SK-N-SH (cell line): ENCODE results near the gene CACNA2D3. TPM values are rescaled to one million over a fixed set of nuclear protein-coding genes. Genes with fewer than 3 reads are reported as not detected.

ENCODE experiments used
- CTCF ChIA-PET: fragments of 300-600, 350-600 bp; formaldehyde crosslinking; extraction: SDS; loops from one replicate; lab custom pipeline; 2021; lab: Yijun Ruan, JAX
- POLR2A ChIA-PET: fragments of 350-600 bp; sonication (Branson Sonifier 250); formaldehyde crosslinking; extraction: SDS; loops from one replicate; lab custom pipeline; 2020; ENCODE audit warnings: antibody characterized with exemption, inconsistent platforms; lab: Yijun Ruan, JAX
- DNase-seq: peaks from one replicate; pipeline ENCODE4 v3.0.0; 2012
- H2AFZ ChIP-seq: fragments of 200-600 bp; sonication (generic); 2 replicates; pipeline ENCODE4 v1.8.1; 2016; ENCODE audit warnings: antibody characterized with exemption, mild to moderate bottlenecking, low read depth
- H3F3A ChIP-seq: fragments of 200-600 bp; sonication (generic); replicated peaks from 2 replicates; pipeline ENCODE3; 2016; ENCODE audit warnings: antibody characterized with exemption, mild to moderate bottlenecking; ENCODE audit not compliant: insufficient read depth
- H3K27ac ChIP-seq, 2 experiments: fragments of 200-500 bp in 1 of 2; fragments of 200-600 bp in 1 of 2; sonication (Bioruptor generic) in 1 of 2; sonication (generic), shearing (Covaris generic) in 1 of 2; 2 replicates each; pipeline versions ENCODE4 v1.5.1 to v1.6.1; 2014 to 2016; ENCODE audit warnings: low read depth in 2 of 2, inconsistent platforms in 1 of 2, low read length in 1 of 2, mild to moderate bottlenecking in 1 of 2, mixed read lengths in 1 of 2
- H3K27me3 ChIP-seq: fragments of 200-600 bp; sonication (generic), shearing (Covaris generic); 2 replicates; pipeline ENCODE4 v1.6.1; 2016; ENCODE audit warnings: mixed run types; ENCODE audit not compliant: insufficient read depth
- H3K36me3 ChIP-seq, 2 experiments: fragments of 200-500 bp in 1 of 2; fragments of 200-600 bp in 1 of 2; sonication (Bioruptor generic) in 1 of 2; sonication (generic) in 1 of 2; replicated peaks in 1 of 2; 2 replicates each; pipeline versions ENCODE3 to v1.5.1; 2014 to 2016; ENCODE audit warnings: low read length in 1 of 2, mild to moderate bottlenecking in 1 of 2; ENCODE audit not compliant: insufficient read depth in 2 of 2, control insufficient read depth in 1 of 2
- H3K4me1 ChIP-seq, 2 experiments: fragments of 200-500 bp in 1 of 2; fragments of 200-600 bp in 1 of 2; sonication (Bioruptor generic) in 1 of 2; sonication (generic), shearing (Covaris generic) in 1 of 2; 2 replicates each; pipeline versions ENCODE4 v1.5.1 to v1.6.1; 2014 to 2016; ENCODE audit warnings: low read depth in 1 of 2, low read length in 1 of 2, mixed run types in 1 of 2; ENCODE audit not compliant: insufficient read depth in 2 of 2, control insufficient read depth in 1 of 2
- H3K4me2 ChIP-seq: fragments of 200-600 bp; sonication (generic), shearing (Covaris generic); 2 replicates; pipeline ENCODE4 v1.6.1; 2017; ENCODE audit warnings: mixed run types
- H3K4me3 ChIP-seq, 2 experiments: fragments of 200-500 bp in 1 of 2; fragments of 200-600 bp in 1 of 2; sonication (Bioruptor generic) in 1 of 2; sonication (generic), shearing (Covaris generic) in 1 of 2; 2 replicates each; pipeline versions ENCODE4 v1.5.1 to v1.8.1; 2014 to 2016; ENCODE audit warnings: low read depth in 2 of 2, inconsistent platforms in 1 of 2, low read length in 1 of 2, mild to moderate bottlenecking in 1 of 2, mixed read lengths in 1 of 2, moderate library complexity in 1 of 2
- H3K79me2 ChIP-seq: fragments of 200-600 bp; sonication (generic); 2 replicates; pipeline ENCODE4 v1.8.1; 2017; ENCODE audit warnings: mild to moderate bottlenecking; ENCODE audit not compliant: insufficient read depth
- H3K9ac ChIP-seq: fragments of 200-600 bp; sonication (generic); 2 replicates; pipeline ENCODE4 v1.6.1; 2017; ENCODE audit warnings: mixed run types
- H3K9me2 ChIP-seq: fragments of 200-600 bp; sonication (generic); 2 replicates; pipeline ENCODE4 v1.6.1; 2017; ENCODE audit warnings: mixed run types
- H3K9me3 ChIP-seq: fragments of 200-600 bp; sonication (generic); 2 replicates; pipeline ENCODE4 v1.6.1; 2017; ENCODE audit warnings: mixed run types, mild to moderate bottlenecking, moderate library complexity
- H4K20me1 ChIP-seq: fragments of 200-600 bp; sonication (generic); 2 replicates; pipeline ENCODE4 v1.6.1; 2017; ENCODE audit warnings: mild to moderate bottlenecking, mixed run types; ENCODE audit not compliant: insufficient read depth
- CHD2 ChIP-seq: fragments of 150-350 bp; IDR thresholded peaks from 2 replicates; pipeline ENCODE4 v1.6.1; 2018; ENCODE audit warnings: low read length; ENCODE audit not compliant: partially characterized antibody
- EP300 ChIP-seq, 2 experiments: IDR thresholded peaks; 2 replicates each; pipeline versions ENCODE4 v1.4.0 to v1.6.1; 2012; ENCODE audit warnings: borderline replicate concordance in 1 of 2, low read depth in 1 of 2, low read length in 1 of 2
- EZH2phosphoT487 ChIP-seq: fragments of 200-600 bp; sonication (generic); IDR thresholded peaks from 2 replicates; pipeline ENCODE4 v1.6.1; 2017; ENCODE audit warnings: low read depth, mixed run types, mild to moderate bottlenecking, antibody characterized with exemption, moderate library complexity, borderline replicate concordance
- FOSL2 ChIP-seq: IDR thresholded peaks from 2 replicates; pipeline ENCODE4 v1.4.0; 2012; ENCODE audit warnings: low read depth, mild to moderate bottlenecking, moderate library complexity, borderline replicate concordance
- GATA2 ChIP-seq: sonication (generic); formaldehyde crosslinking; IDR thresholded peaks from 2 replicates; pipeline ENCODE4 v1.5.0; 2020; ENCODE audit warnings: mild to moderate bottlenecking, missing genetic modification reagents
- MXI1 ChIP-seq: IDR thresholded peaks from 2 replicates; pipeline ENCODE4 v1.6.1; 2012; ENCODE audit warnings: mild to moderate bottlenecking, low read depth, low read length, improper control_type of control experiment
- NRF1 ChIP-seq: IDR thresholded peaks from 2 replicates; pipeline ENCODE4 v1.6.1; 2012; ENCODE audit warnings: low read depth, mild to moderate bottlenecking, low read length
- RXRA ChIP-seq: IDR thresholded peaks from 2 replicates; pipeline ENCODE4 v1.4.0; 2012; ENCODE audit warnings: low read depth, mild to moderate bottlenecking, borderline replicate concordance
- SMC3 ChIP-seq: IDR thresholded peaks from 2 replicates; pipeline ENCODE4 v1.6.1; 2012; ENCODE audit warnings: low read depth, low read length, improper control_type of control experiment
- TEAD4 ChIP-seq: IDR thresholded peaks from 2 replicates; pipeline ENCODE4 v1.4.0; 2012; ENCODE audit warnings: mild to moderate bottlenecking, borderline replicate concordance; ENCODE audit not compliant: insufficient read depth
- USF2 ChIP-seq: fragments of 150-350 bp; IDR thresholded peaks from 2 replicates; pipeline ENCODE4 v1.6.1; 2017; ENCODE audit warnings: antibody characterized with exemption, low read length, low read depth, borderline replicate concordance
- YY1 ChIP-seq: IDR thresholded peaks from 2 replicates; pipeline ENCODE4 v1.4.0; 2012; ENCODE audit warnings: low read depth, mild to moderate bottlenecking
- WGBS: methylation state at CpG from one replicate; pipeline ENCODE4 v1.1.6; 2017; ENCODE audit warnings: low lambda C conversion rate; 5-methylcytosine and 5-hydroxymethylcytosine counted together
- polyA plus RNA-seq, 3 experiments: library from polyadenylated mRNA; depleted of rRNA; stranded (reverse); fragments of >200 nt; gene quantifications; 2 replicates each; pipeline ENCODE4 v1.2.3, GENCODE V29; 2012
- TF ChIP-seq, protein P1 (sequence below): IDR thresholded peaks from 2 replicates; pipeline ENCODE4 v1.6.1; 2012; ENCODE audit warnings: mild to moderate bottlenecking, low read depth, low read length, moderate library complexity
- TF ChIP-seq, protein P2 (sequence below): fragments of 150-350 bp; IDR thresholded peaks from 2 replicates; pipeline ENCODE4 v1.6.1; 2016; ENCODE audit warnings: mild to moderate bottlenecking, low read depth, low read length
- TF ChIP-seq, protein P3 (sequence below): fragments of 200-600 bp; sonication (generic); IDR thresholded peaks from 2 replicates; pipeline ENCODE4 v1.6.1; 2017; ENCODE audit warnings: antibody characterized with exemption, mild to moderate bottlenecking, moderate library complexity

CACNA2D3 gene
- polyA plus RNA-seq, 1 of the 3 experiments (the other 2 are of a cell fraction): 0.15 TPM

DNA sequence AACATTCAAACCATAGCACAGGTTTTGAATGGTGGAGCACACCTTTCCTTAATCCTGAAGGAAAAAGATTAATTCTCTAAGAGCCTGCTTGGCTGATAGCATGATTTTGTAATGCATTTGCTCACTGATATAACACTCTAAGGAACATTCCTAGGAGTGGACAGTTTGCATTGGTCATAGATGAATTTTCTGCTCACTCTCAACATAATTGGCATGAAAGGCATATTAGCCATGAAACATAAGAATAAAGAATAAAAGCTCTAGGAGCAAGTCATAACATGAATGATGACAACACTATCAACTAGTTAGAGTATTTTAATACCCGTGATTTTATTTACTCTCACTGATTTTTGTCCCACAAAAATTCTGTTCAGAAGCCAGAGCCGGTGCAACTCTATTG is 839.8 kb downstream of the CACNA2D3 start:
- ChIA-PET POLR2A (no interaction called here), CTCF (no interaction called here)
- no peak overlapping the region for H3K4me3 ChIP-seq
- H3K9me2 ChIP-seq: no peaks in the 10 kb centered on the region
- H3F3A ChIP-seq: peaks cover 6% of the 10 kb centered on the region
- no peak overlapping the region for H2AFZ ChIP-seq
- H3K36me3 ChIP-seq: no peaks in the 10 kb centered on the region
- no peak for TF ChIP-seq CHD2
- TF ChIP-seq NRF1: no peak
- no peak for TF ChIP-seq SMC3
- no peak for TF ChIP-seq EP300 (IDR thresholded peaks at IDR 0.05; ENCODE audit: borderline replicate concordance in 1 of 2, low read depth in 1 of 2, low read length in 1 of 2)
- no peak for TF ChIP-seq MXI1
- TF ChIP-seq YY1: no peak
- TF ChIP-seq, protein P1, sequence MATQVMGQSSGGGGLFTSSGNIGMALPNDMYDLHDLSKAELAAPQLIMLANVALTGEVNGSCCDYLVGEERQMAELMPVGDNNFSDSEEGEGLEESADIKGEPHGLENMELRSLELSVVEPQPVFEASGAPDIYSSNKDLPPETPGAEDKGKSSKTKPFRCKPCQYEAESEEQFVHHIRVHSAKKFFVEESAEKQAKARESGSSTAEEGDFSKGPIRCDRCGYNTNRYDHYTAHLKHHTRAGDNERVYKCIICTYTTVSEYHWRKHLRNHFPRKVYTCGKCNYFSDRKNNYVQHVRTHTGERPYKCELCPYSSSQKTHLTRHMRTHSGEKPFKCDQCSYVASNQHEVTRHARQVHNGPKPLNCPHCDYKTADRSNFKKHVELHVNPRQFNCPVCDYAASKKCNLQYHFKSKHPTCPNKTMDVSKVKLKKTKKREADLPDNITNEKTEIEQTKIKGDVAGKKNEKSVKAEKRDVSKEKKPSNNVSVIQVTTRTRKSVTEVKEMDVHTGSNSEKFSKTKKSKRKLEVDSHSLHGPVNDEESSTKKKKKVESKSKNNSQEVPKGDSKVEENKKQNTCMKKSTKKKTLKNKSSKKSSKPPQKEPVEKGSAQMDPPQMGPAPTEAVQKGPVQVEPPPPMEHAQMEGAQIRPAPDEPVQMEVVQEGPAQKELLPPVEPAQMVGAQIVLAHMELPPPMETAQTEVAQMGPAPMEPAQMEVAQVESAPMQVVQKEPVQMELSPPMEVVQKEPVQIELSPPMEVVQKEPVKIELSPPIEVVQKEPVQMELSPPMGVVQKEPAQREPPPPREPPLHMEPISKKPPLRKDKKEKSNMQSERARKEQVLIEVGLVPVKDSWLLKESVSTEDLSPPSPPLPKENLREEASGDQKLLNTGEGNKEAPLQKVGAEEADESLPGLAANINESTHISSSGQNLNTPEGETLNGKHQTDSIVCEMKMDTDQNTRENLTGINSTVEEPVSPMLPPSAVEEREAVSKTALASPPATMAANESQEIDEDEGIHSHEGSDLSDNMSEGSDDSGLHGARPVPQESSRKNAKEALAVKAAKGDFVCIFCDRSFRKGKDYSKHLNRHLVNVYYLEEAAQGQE: no peak
- TF ChIP-seq GATA2: no peak
- TF ChIP-seq, all 33 proteins: peak for 0
- Histone ChIP-seq H4K20me1 (no peaks in the 10 kb centered on the region), H3K9ac (no peak overlapping the region), H3K9me3 (no peaks in the 10 kb centered on the region), H3K27me3 (no peaks in the 10 kb centered on the region), H3K27ac (no peak overlapping the region), H3K4me1 (peaks cover 0 to 25% of the 10 kb centered on the region in 2 experiments; a peak in 3 of 4 replicates), H3K4me2 (no peak overlapping the region), H3K79me2 (no peaks in the 10 kb centered on the region)
- 76% methylated on average over 2 of the region's 2 CpGs for WGBS
- DNase-seq: no peak

DNA sequence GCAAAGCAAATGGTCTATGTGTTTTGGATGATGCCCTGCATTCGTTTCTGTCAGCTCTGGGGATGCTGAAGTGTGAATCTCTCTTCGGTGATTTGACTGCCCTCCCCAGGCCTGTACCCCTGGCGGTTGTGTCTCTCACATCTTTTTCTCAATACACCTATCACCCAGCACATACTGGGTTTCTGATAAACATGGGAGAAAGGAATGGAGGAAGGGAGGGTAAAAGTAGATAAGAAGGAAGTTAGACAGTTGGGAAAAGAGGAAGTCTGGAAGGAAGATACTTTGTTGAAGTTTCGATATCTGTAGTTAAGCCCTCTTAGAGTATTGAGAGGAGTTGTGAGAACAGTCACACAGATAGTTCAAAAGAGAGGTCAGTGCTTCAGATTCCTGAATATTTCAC is 841.3 kb downstream of the CACNA2D3 start:
- H3K4me3 ChIP-seq: no peak overlapping the region
- no peak overlapping the region for H3K9ac ChIP-seq
- no peaks in the 10 kb centered on the region for H3K79me2 ChIP-seq
- H4K20me1 ChIP-seq: no peaks in the 10 kb centered on the region
- no peaks in the 10 kb centered on the region for H3K9me2 ChIP-seq
- DNase-seq: no peak
- H3K36me3 ChIP-seq: no peaks in the 10 kb centered on the region
- H3F3A ChIP-seq: peaks cover 18% of the 10 kb centered on the region
- H3K4me2 ChIP-seq: no peak overlapping the region
- no peak overlapping the region for H3K27ac ChIP-seq
- H3K27me3 ChIP-seq: no peaks in the 10 kb centered on the region
- ChIA-PET CTCF (no interaction called here), POLR2A (no interaction called here)
- H3K4me1 ChIP-seq: peaks cover 0 to 25% of the 10 kb centered on the region in 2 experiments; a peak in 3 of 4 replicates
- H3K9me3 ChIP-seq: no peaks in the 10 kb centered on the region
- 86% methylated on average over 4 of the region's 4 CpGs for WGBS
- H2AFZ ChIP-seq: no peak overlapping the region; the same call in 1 of the 2 replicates
- TF ChIP-seq, protein P1: no peak
- TF ChIP-seq MXI1 (no peak), RXRA (no peak), TEAD4 (no peak), USF2 (no peak), FOSL2 (no peak), NRF1 (no peak), EZH2phosphoT487 (no peak)
- TF ChIP-seq, protein P2, sequence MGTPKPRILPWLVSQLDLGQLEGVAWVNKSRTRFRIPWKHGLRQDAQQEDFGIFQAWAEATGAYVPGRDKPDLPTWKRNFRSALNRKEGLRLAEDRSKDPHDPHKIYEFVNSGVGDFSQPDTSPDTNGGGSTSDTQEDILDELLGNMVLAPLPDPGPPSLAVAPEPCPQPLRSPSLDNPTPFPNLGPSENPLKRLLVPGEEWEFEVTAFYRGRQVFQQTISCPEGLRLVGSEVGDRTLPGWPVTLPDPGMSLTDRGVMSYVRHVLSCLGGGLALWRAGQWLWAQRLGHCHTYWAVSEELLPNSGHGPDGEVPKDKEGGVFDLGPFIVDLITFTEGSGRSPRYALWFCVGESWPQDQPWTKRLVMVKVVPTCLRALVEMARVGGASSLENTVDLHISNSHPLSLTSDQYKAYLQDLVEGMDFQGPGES: no peak
- TF ChIP-seq, protein P3, sequence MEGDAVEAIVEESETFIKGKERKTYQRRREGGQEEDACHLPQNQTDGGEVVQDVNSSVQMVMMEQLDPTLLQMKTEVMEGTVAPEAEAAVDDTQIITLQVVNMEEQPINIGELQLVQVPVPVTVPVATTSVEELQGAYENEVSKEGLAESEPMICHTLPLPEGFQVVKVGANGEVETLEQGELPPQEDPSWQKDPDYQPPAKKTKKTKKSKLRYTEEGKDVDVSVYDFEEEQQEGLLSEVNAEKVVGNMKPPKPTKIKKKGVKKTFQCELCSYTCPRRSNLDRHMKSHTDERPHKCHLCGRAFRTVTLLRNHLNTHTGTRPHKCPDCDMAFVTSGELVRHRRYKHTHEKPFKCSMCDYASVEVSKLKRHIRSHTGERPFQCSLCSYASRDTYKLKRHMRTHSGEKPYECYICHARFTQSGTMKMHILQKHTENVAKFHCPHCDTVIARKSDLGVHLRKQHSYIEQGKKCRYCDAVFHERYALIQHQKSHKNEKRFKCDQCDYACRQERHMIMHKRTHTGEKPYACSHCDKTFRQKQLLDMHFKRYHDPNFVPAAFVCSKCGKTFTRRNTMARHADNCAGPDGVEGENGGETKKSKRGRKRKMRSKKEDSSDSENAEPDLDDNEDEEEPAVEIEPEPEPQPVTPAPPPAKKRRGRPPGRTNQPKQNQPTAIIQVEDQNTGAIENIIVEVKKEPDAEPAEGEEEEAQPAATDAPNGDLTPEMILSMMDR: no peak
